DMS53 treated with DMSO at 0.1 percent for 48 hours (cell line): Measurements from ENCODE around the gene SKI.
"Not testable (repeated sequence)": the region's sequence is repeated elsewhere in the genome, so short reads cannot be mapped to it uniquely, and the experiment has no call there.

Experiments
- DNase-seq: peaks from one replicate; lab custom pipeline; 2025; ENCODE audit not compliant: unreplicated experiment; lab: John Stamatoyannopoulos, UW

The SKI gene

GRCh38 chr1:2242814-2243725, 15.0 kb downstream of the SKI start:
- no peak for DNase-seq

DNA sequence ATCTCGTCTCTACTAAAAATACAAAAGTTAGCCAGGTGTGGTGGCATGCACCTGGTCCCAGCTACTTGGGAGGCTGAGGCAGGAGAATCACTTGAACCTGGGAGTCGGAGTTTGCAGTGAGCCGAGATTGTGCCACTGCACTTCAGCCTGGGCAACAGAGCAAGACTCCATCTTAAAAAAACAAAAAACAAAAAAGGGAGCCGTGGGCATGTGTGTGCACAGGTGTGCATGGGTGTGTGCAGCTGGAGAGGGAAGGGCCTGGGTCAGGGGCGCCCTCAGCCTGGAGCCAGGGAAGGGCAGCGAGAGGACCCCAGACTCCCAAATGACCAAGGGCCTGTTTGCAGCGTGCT, 18.9 kb downstream of the SKI start:
- not testable (repeated sequence) for DNase-seq

- no peak for DNase-seq
These were observed 19.6 kb downstream of the SKI start for GRCh38 chr1:2247760-2248126.

GRCh38 chr1:2248127-2248826, 20.2 kb downstream of the SKI start:
- no peak for DNase-seq

- DNase-seq: no peak
These were observed 20.9 kb downstream of the SKI start for GRCh38 chr1:2248854-2249558.

DNA sequence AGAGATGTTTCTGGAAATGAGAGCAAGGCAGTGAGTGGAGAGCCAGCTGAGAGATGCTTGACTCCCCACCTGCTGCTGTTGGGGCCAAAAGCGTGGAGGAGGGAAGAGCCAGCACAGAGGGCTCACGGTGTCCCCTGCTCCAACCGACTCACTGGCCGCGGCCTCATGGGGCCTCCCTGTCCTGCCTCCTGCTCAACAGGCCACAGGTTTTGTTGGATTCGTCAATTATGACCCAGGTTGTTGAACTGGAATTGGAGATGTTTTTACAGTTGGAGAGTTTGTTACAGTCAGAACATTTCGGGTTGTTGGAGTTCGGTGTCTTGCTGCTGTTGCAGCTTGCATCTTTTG, 21.4 kb downstream of the SKI start:
- DNase-seq: no peak

DNA sequence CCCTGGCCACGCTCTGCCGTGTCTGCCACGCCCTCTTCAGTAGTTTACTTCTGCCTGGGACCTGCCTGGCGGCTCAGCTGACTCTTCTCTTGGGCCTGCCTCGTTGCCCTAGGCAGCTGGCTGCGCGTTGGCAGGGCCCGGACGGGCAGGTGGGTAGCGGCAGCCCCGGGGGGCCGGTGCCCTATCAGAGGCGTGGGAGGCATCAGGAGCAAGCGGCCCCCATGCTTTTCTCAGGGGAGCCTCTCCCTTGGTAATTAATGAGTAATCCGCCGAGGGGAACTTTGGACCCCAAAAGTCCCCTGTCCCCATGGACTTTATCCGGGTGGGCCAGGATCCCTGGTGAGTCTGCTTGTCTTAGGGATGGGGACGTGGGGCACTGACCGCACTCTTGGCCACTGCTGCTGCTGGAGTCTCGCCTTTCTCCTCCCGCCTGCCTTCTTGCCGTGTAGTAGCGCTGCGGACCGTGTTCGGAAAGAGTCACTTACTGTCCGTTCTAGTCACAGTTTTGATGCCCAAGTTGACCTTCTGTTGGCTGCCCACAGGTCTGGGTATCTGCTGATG, 22.7 kb downstream of the SKI start:
- no peak for DNase-seq

GRCh38 chr1:2251363-2251762, 23.2 kb downstream of the SKI start:
- no peak for DNase-seq

- DNase-seq: no peak
These were observed 23.7 kb downstream of the SKI start for GRCh38 chr1:2251786-2252185.

DNA sequence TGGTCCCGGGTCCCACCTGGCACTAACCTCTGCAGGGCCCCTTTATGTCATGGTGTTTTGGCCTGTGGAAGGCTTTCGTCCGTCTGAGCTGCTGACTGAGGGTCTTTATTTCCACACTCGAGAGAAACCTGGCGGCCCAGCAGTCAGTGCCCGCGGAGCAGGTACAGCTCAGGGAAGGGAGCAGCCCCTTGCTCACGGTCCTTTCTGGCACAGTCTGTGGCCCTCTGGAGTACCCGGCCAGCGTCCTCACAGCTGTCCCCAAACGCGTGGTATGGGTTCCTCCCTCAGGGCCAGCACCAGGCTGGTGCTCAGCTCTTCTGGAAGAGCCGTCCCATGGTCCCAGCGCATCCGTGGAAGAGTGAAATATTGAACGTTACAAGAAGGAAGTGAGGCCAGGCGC, 24.3 kb downstream of the SKI start:
- DNase-seq: no peak

- no peak for DNase-seq
These were observed 25.1 kb downstream of the SKI start for GRCh38 chr1:2253036-2253796.

DNA sequence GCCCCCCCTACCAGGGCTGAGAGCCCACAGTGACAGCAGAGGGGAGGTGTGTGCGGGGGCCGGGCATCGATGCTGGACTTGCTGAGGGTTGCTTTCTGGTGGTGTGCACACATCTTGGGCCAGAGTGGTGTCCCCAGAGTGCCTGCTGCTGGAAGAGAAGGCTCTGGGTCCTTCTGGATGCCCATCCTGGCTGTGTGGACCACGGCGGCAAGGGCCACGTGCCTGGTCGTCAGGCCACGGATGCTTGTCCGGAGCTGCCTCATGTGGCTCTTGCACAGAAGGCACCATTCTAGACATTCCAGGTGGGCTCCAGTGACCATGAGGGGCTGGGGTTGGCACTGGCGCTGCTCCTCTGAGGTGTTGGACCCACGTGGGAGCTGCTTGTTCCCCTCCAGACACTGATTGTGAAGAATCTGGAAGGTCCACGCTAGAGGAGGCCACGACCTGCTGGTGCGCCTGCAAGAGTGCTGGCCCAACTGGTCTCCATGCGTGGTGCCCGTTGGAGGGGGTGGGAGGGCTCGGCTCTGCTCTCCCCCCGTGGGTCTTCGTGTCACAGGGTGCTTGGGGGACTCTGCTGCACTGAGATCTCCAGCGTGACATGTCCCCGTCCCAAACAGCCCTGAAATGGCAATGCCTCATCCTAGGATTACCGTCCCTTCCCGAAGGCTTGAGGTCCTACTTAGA, 25.8 kb downstream of the SKI start:
- DNase-seq: no peak

DNA sequence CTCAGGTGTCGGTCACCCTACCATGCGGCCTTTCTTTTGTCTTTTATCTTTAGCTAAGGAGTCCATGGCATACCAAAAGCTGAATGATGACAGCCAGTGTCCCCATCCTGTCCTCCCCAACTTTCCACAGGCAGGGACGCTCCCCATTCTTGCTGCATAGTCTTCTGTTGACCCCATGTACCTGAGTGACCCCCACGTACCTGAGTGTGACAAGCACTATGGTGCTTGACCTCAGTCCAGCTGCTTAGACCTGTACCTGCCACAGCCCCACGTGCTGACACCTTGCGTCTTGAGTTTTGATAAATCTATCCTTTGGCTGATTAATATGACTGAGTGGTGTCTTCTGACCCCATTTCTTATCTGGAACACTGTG, 26.9 kb downstream of the SKI start:
- no peak for DNase-seq

DNA sequence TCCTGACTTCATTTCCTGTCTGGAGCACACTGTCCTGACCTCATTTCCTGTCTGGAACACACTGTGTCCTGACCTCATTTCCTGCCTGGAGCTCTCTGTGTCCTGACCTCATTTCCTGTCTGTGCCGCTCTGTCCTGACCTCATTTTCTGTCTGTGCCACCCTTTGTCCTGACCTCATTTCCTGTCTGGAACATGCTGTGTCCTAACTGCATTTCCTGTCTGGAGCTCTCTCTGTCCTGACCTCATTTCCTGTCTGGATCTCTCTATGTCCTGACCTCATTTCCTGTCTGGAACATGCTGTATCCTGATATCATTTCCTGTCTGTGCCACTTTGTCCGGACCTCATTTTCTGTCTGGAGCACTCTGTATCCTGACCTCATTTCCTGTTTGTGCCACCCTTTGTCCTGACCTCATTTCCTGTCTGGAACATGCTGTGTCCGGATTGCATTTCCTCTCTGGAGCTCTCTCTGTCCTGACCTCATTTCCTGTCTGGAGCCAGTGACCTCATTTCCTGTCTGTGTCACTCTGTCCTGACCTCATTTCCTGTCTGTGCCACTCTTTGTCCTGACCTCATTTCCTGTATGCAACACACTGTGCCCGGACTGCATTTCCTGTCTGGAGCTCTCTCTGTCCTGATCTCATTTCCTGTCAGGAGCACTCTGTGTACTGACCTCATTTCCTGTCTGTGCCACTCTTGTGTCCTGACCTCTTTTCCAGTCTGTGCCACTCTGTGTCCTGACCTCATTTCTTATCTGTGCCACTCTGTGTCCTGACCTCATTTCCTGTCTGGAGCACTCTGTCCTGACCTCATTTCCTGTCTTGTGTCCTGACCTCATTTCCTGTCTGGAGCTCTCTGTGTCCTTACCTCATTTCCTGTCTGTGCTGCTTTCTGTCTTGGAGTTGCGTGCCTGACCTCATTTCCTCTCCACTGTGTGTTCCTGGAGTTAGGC, 27.6 kb downstream of the SKI start:
- DNase-seq: peak; percentile 60

DNA sequence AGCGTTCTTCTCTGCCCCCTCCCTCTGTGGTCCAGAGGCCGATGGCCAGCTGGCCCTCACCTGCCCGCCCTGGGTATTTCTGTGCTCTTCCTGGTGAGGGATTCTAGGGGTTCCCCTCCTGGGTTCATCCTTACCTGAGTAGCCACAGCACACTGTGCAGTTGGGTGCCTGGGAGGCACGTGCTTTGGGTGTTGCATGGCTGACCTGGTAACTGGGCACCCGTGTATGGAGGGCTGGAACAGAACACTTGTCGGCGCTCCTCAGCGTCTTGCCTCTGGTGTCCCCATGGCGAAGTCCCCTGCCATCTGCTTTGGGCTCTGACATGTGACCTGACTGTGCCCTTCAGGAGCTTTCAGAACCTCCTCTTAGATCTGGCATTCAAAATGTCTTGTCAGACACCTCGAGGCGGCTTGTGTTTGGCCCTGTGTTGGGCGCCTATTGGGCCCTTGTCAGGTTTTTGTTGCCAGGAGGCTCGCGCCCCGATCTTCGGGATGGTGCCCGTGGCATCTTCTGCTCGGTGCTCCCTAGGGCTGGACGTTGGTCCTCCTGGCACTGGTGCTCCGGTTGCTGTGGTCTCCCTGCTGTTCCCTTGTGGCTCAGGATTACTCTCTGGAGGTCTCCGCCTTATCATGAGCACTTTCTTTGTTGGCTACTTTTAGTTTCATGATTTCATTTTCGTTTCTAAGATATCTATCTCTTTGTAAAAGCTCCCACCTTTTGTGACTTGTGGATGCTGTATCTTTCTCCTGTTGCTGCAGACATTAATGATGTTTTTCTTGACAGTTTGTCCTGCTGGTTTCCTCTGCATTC, 28.5 kb downstream of the SKI start:
- DNase-seq: no peak

DNA sequence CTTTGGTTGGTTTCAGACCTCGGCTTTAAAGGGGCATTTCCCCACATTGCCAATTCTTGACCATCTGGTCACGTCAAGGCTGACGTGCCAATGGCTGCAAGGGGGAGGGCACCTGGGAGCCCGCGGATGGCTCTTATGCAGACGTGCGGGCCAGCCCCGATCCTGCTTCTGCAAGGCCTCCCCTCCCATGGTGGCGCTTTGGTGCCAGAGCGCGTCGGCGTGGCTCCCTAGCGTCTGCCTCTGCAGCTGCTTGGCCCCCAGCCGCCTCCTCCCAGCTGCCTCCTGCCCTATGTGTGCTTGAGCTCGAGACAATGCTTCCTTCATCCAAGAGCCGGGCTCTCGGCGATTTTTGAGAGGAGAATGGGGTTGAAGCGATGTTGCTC, 29.1 kb downstream of the SKI start:
- no peak for DNase-seq

DNA sequence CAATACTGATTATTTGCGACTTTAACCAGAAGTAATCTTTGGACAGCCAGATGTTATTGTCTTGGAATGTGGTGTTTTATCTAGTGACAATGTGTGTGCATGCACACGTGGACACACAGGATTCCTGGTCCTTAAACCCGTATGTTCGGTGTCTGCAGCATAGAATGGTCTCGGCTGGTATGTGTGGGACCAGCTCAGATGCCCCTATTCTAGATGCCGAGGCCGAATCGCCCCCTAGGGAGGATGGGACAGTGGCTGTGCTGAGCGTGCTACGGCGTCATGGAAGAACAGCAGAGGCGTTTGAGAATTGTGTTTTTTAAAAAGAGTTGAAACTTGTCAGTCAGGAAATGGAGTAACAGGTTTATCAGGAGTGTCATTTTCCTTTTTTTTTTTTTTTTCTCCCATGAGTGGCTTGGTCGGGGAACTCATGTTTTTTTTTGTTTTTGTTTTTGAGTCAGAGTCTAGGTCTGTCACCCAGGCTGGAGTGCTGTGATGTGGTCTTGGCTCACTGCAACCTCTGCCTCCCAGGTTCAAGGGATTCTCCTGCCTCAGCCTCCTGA, 30.1 kb downstream of the SKI start:
- DNase-seq: no peak

DNA sequence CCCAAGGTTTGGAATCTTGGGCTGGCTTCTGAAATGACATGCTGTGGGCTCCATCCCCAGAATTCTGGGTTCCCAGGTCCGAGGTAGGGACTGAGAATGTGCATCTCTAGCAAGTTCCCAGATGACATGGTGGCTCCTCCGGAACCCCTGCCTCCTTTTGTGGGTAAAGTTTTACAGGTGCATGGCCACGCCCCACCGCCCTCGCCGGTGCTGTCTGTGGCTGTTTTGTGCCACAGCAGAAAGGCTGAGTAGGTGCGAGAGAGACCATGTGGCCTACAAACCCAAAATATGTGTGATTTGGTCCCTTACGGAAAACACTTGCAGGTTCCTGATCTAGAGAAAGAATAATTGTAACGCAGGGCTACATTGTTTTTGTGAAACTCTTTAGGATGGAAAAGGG, 30.9 kb downstream of the SKI start:
- DNase-seq: no peak
